ENCODE measurements around the gene CCSER2. TPM values are rescaled to one million over a fixed set of nuclear protein-coding genes. Genes with fewer than 3 reads are reported as not detected.

CCSER2 gene
- total RNA-seq, 6 experiments from 2014 or later = 18.2 to 28.8 (median 25.9) TPM

- H3K9me3 ChIP-seq = no peaks in the 10 kb centered on the region
- intact Hi-C loops (cut with DNase I) = no loop called here
- ATAC-seq = peak in 1 of 4 donors; percentile 53
These were observed 235.5 kb downstream of the CCSER2 start for GRCh38 chr10:84563868-84564267.

DNA sequence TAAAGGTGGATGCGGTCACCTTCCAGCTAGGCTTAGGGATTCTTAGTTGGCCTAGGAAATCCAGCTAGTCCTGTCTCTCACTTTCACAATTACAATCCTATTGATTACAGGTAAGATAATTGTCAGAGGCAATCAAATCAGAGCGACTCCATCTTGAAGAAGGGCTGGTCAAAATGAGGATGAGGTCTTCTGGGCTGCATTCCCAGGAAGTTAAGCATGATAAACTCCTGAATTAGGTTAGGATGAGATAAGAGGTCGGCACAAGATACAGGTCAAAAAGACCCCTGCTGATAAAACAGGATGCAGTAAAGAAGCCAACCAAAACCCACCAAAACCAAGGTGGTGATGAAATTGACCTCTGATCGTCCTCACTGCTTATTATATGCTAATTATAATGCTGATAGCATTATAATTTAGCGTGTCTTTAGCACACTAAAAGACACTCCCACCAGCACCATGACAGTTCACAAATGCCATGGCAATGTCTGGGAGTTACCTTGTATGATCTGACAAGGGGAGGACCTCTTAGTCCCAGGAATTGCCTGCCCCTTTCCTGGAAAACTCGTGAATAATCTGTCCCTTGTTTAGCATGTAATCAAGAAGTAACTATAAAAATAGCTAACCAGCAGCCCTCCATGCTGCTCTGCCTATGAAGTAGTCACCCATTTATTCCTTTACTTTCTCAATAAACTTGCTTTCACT is 237.6 kb downstream of the CCSER2 start:
- ATAC-seq = no peak
- Histone ChIP-seq H3K27me3 (no peaks in the 10 kb centered on the region), H3K9me3 (no peaks in the 10 kb centered on the region), H3K4me3 (no peak overlapping the region), H3K36me3 (no peaks in the 10 kb centered on the region), H3K4me1 (no peaks in the 10 kb centered on the region), H3K27ac (no peak overlapping the region)
- TF ChIP-seq CTCF (IDR thresholded peaks at IDR 0.05) = no peak
- no peak for TF ChIP-seq POLR2A (IDR thresholded peaks at IDR 0.05)
- intact Hi-C loops (cut with DNase I) = no loop called here
- no peak for DNase-seq
- WGBS (ENCODE audit: insufficient coverage, low coverage, low lambda C conversion rate, missing lambda C conversion rate) = 33% methylated on average over 5 of the region's 6 CpGs

More at GRCh38 chr10:84563868-84564267, 235.5 kb downstream of the CCSER2 start:
- Histone ChIP-seq H3K36me3 (no peaks in the 10 kb centered on the region), H3K4me1 (no peaks in the 10 kb centered on the region), H3K4me3 (no peak overlapping the region), H3K27ac (no peak overlapping the region), H3K27me3 (no peaks in the 10 kb centered on the region)
- no peak for TF ChIP-seq POLR2A (IDR thresholded peaks at IDR 0.05)
- no peak for TF ChIP-seq CTCF (IDR thresholded peaks at IDR 0.05)
- WGBS (ENCODE audit: insufficient coverage, low coverage, low lambda C conversion rate, missing lambda C conversion rate) = 27% methylated on average over 4 of the region's 4 CpGs
- no peak for DNase-seq

GRCh38 chr10:84567133-84567532 is 238.7 kb downstream of the CCSER2 start:
- H3K9me3 ChIP-seq = no peaks in the 10 kb centered on the region
- H3K4me3 ChIP-seq = no peak overlapping the region
- 26% methylated on average over 2 of the region's 2 CpGs for WGBS (ENCODE audit: insufficient coverage, low coverage, low lambda C conversion rate, missing lambda C conversion rate)
- intact Hi-C loops (cut with DNase I) = no loop called here
- H3K36me3 ChIP-seq = no peaks in the 10 kb centered on the region
- no peak overlapping the region for H3K27ac ChIP-seq
- DNase-seq = no peak
- no peak for TF ChIP-seq POLR2A (IDR thresholded peaks at IDR 0.05)
- TF ChIP-seq CTCF (IDR thresholded peaks at IDR 0.05) = no peak
- ATAC-seq = no peak
- H3K27me3 ChIP-seq = no peaks in the 10 kb centered on the region
- no peaks in the 10 kb centered on the region for H3K4me1 ChIP-seq

Other genes starting within 250 kb of the CCSER2 start
- gene GHITM, start 189.1 kb upstream of the CCSER2 start, total RNA-seq = 100 to 1,000 TPM; 133 to 231 (median 166) TPM
- not detected for gene GPR15LG, start 154.8 kb upstream of the CCSER2 start, total RNA-seq
- gene CDHR1, start 134.1 kb upstream of the CCSER2 start, total RNA-seq = under 1 TPM in 5 of 6 experiments, not detected in 1; 0.09 to 0.42 (median 0.19) TPM
- not detected for gene LRIT2, start 103.0 kb upstream of the CCSER2 start, total RNA-seq
- gene LRIT1, start 87.0 kb upstream of the CCSER2 start, total RNA-seq = not detected
- gene RGR, start 83.5 kb upstream of the CCSER2 start, total RNA-seq = not detected

Measured in right lobe of liver (tissue), 6 donors.